Pulmonary artery endothelial cell (primary cell): ENCODE results near the gene NBDY. TPM values are rescaled to one million over a fixed set of nuclear protein-coding genes. Genes with fewer than 3 reads are reported as not detected.
"Not testable (repeated sequence)": the region's sequence is repeated elsewhere in the genome, so short reads cannot be mapped to it uniquely, and the experiment has no call there.

ENCODE experiments used
- DNase-seq: peaks from one replicate; pipeline ENCODE4 v3.0.0-alpha.2; 2011; ENCODE audit warnings: low read depth, low spot score
- total RNA-seq: library from RNA; depleted of rRNA; stranded (reverse); fragments of >200 nt; gene quantifications from 2 replicates; pipeline ENCODE4 v1.2.3, GENCODE V29; 2014

NBDY gene
- total RNA-seq, 1 donor from 2014 or later = 4.9 TPM

DNA sequence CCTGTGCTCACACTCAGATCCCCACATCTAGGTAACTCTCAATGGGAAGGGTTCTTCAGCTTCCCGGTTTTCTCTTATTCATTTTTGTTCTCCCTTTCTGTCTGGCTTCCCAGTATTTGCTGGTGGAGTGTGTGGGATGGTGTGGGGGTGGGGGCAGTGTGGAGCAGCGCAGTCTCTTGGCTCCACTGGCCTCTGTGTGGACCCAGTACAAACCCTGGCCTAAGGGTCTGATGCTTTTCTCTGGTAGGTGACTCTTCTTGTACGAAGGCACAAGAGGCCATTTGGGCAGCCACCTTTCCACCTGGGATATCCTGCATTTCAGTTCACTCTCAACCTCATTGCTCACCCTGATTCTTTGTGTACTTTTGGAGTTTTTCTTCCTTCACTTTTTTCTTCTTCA is 71.3 kb downstream of the NBDY start:
- no peak for DNase-seq

DNA sequence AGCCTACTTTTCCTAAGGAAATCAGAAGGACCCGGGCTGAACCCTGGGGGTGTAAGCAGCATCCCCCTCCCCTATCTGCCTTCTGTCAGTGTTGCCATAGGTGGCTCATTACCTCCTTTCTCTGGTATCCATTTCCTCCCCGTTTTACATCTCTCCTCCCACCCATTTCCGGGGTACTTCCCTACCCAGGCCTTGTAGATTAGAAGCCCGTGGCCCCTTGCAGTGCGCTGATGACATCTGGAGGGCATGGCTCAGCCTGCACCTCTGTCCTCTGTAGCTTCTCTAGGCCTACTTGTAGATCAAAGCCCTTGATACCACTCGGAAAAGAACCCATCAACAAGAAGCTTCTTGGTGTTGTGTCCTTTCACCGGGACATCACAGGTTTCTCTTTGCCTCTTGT is 71.8 kb downstream of the NBDY start:
- no peak for DNase-seq

DNA sequence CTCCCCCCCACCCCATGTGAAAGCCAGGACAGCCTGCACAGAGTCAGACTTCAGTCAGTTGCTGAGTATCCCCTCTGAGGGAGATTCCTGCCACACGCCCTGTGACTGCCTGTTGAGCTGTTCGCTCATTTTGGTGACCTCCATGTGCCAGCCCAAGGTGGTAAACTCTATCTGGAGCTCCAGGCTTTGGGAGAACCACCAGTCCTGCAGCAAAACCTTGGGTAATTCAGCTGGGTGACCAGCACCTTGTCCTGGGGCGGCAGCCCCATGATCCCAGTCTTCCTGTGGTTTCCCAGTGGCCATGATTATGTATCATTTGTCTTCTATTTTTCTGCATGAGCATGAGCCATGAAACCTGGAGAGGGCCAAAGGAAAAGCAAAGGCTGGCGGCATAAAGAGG is 73.4 kb downstream of the NBDY start:
- DNase-seq = no peak

DNA sequence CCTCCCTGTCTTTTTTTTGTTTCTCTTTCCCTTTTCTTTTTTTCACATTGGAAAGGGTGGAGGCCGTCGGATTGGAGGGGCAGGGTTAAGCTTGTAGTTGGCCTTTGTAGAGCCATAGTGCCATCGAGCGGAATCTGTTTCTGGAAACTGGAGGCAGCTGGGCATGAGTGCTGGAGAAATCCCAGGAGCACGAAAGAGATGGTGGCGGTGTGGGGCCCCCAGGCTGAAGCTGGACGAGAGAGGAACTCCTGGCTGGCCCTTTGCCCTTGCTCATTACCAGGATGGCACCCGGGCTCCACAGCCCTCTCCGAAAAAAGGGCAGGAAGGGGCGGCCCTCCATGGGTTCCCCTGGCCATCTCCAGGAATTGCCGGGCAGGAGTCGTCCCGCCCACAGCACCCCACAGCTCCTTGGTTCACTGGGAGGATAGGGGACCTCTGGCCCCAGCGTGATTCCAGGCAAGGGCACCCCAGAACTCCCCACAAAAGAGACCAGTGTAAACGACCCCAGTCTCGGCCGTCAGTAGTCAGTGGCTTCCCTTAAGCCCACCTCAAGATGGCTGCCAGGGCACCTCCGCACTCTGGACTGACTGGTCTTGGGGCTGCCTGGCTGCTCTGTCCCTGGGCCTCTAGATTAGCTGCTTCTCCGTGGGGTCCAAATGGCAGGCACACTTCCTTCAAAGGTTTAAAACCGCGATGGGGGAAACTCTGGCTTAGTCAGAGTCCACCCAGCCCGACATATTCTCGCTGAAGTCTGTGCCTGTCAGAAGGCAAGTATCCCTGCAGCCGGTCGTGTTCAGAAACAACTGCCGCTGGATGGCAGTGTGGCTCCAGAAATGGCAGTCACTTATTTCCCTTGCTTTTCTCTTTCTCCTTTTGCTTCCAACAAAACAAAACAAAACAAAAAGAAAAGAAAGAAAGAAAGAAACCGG is 74.1 kb downstream of the NBDY start:
- peak; percentile 69 for DNase-seq

DNA sequence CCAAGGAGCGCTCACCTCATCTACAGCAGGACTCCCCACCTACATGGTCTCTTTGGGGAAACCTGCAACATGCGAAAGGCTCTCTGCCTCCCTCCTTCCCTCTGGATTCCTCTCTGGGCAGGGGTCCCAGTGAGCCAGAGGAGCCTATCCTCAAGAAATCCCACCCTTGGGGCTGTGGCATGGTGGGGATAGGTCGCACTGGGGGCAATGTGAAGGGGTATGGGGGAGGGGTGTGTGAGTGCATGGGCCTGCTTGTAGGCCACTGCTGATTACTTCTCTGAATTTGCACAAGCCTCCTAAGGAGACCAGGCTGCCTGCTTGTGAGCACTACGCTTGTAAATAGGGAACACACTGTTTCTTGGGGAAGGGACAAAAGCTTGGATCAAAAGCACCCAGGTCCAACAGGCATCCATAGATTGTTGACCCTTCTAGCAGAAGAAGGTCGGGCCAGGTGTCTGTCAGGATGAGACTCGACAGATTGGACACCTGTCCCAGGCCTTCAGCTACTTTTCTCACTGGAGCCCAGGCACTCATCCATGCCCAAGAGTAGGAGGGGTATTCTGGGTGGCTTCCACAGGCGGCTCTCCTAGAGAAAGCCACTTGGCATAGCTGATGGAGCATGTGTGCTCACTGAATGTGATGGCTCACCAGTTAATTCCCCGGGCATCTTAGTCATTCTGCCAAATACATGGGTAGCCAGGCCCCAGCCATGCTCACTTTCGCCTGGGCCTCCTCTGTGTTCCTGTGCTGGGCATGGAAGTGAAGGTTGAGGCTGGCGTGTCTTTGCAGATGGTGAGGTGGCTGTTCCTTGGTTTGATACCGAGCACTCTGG is 75.0 kb downstream of the NBDY start:
- DNase-seq = no peak

DNA sequence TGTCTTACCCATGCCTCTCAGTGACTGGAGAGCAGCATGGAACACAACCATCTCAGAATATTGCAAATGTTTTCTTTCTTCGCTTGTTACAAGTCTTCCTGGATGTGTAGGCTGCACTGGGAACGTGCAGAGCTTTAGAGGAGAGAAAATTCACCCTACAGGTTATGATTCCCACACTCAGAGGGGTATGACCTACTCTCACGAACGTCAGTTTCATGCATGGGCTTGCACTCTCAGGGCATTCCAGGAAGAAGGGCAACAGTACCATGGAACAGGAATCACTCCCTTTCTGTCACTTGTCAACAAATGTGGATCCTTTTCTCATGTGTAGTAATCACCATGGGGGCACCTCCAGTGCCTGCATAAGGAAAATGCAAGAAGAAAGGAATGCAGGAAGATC is 75.8 kb downstream of the NBDY start:
- DNase-seq = no peak

DNA sequence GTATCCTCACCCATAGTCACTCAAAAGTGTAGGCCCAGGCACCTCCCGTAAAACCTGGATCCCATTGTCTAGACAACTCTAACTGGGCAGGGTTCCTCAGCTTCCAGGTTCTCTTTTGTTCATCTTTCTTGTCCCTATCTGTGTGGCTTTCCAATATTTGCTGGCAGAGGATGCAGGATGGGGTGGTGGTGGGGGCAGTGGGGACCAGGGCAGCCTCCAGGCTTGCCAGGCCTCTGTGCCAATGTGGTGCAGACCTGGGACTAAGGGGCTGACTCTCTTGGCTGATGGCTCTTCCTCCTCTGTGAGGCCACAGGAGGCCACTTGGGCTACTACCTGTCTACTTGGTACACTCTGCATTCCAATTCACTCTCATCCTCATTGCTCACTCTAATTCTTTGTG is 76.4 kb downstream of the NBDY start:
- DNase-seq = no peak

DNA sequence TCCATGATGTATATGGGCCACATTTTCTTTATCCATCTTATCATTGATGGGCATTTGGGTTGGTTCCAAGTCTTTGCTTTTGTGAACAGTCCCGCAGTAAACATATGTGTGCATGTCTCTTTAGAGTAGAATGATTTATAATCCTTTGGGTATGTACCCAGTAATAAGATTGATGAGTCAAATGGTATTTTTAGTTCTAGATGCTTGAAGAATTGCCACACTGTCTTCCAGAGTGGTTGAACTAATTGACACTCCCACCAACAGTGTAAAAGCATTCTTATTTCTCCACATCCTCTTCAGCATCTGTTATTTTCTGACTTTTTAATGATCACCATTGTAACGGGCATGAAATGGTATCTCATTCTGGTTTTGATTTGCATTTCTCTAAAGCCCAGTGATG is 77.1 kb downstream of the NBDY start:
- DNase-seq = not testable (repeated sequence)

DNA sequence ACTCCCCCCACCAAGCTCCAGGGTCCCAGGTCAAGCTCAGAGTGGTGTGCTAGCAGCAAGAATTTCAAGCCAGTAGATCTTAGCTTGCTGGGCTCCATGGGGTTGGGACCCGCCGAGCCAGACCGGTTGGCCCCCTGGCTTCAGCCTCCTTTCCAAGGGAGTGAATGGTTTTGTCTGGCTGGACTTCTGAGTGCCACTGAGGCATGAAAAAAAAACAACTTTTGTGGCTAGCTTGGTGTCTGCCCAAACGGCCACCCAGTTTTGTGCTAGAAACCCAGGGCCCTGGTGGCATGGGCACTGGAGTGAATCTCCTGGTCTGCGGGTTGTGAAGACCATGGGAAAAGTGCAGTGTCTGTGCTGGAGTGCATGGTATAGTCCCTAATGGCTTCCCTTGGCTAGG is 82.6 kb downstream of the NBDY start:
- no peak for DNase-seq

DNA sequence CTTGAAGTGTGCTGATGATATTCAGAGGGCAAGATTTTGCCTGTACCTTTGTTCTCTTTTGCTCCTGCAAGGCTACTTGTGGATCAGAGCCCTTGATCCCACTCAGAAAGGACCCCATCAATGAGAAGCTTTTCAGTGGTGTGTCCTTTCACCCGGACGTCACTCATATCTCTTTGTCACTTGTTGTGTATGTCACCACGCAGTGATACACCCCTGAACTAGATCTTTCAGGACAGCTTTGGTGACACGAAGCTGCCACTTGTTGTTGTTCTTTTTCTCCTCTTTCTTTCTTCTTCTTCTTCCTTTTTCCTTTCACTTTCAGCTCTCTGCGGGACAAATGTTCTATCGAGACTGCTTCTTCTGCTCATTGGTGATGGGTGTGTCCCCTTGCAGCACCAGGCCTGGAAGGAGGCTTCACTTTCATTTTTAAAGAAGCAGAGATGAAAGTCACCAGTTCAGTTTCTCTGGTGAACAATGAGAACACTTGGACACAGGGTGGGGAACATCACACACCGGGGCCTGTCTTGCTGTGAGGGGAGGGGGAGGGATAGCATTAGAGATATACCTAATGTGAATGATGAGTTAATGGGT is 83.6 kb downstream of the NBDY start:
- no peak for DNase-seq

DNA sequence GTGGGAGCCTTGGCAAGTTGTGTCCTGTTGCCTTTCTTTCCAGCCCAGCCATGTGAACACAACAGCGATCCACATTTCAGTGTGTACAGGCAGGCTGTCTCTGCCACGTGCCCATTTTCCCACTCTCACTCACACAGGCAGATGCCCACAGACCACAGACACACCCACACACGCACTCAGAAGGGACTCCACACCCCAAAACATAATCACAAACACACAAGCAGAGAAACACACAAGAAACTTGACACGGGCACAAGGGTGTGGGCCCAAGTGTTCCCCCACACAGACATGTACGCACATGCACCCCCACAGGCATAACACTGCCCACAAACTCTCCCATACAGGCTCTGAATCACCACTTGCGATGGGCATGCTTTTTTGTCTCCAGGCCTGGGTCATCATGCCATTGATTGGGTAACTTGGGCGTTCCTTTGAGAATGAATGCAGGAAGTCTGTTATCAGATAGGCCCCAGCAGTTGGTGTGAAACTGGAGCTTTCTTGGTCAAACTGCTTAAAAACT is 84.3 kb downstream of the NBDY start:
- no peak for DNase-seq

DNA sequence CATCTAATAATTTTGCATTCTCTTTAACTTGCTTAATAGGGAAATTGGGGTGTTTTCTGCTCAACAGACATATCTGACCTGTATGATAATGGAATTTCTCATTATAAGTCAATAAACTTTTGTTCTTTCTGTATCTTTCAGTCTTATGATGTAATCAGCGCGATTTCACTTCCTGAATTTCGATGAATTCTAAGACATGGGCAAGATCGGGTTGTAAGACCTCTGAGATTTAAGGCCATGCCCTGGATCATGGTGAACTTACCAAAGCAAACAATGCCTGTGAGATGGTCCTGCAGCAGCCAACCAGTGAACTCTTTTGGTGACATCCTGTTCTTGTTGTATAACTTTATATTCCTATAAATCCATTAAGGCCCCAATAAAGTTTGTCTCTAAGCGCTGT is 88.1 kb downstream of the NBDY start:
- DNase-seq = no peak

DNA sequence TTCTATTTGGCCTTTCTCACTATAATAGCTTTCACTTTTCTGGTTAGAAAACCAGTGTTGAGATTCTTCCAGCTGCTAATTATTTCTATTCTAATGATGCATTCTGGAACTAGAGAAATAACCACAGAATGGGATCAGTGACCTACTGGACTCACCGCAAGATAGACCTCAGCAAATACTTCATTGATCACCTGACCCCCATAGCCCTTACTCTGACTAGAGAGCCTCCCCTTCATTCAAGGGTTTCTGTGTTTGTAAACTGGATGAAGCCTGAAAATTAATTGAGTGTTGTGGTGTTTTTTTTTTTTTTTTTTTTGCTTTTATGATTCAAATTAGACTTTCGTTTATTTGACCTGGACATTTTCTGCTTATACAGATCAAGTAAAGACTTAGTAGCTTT is 97.0 kb downstream of the NBDY start:
- DNase-seq = no peak

DNA sequence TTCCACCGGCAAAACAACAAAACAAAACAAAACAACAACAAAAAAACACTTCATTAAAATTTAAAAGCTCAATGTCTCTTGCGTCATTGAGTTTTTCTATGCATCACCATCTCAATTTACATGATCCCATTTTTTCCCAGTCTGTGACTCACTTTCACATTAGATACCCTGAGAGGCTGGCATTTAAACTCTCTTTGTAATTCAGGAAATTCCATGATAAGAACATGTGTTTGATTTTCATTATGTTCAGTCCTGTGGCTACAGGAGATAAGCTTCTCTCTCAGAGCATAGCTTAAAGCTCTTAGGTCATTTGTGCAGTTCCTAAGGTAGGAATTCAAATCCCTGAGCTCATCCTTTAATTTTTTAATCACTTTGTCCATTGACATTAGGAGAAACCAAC is 104.6 kb downstream of the NBDY start:
- peak; percentile 4 for DNase-seq

DNA sequence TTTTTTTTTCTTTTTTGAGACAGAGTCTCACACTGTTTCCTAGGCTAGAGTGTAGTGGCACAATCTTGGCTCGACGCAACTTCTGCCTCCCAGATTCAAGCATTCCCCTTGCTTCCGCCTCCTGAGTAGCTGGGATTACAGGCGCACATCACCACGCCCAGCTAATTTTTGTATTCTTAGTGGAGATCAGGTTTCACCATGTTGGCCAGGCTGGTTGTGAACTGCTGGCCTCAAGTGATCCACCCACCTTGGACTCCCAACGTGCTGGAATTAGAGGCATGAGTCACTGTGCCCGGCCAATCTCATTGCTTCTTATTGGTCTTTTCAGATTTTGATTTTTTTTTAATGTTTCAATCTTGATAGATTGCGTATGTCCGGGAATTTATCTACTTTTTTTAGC is 124.4 kb downstream of the NBDY start:
- no peak for DNase-seq

DNA sequence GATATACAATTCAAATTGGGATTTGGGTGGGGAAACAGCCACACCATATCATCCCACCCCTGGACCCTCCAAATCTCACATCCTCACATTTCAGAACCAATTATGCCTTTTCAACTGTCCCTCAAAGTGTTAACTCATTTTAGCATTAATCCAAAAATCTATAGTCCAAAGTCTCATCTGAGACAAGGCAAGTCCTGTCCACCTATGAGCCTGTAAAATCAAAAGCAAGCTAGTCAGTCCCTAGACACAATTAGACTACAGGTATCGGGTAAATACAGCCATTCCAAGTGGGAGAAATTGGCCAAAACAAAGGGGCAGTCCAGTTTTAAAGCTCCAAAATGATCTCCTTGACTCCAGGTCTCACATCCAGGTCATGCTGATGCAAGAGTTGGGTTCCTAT is 128.0 kb downstream of the NBDY start:
- DNase-seq = no peak

DNA sequence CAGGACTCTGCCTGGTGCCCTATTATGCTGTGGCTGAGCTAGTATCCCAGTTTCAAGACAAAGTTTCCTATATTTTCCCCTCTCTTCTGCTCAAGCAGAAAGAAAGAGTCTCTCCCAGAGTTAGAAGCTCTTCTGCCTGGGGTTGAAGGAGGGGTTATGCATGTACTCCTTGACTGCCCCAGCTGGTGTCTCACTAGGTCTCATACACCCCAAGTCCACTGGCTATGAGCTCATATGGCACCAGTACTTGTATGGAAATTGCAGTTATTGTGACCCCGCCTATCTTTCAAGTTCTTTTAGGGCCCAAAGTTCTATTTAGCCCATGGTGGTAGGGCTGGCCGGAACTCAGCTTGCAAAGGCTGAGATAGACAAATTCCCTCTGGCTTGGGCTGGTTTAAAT is 131.8 kb downstream of the NBDY start:
- DNase-seq = no peak

Other genes starting within 250 kb of the NBDY start
- gene UBQLN2, start 165.6 kb upstream of the NBDY start, total RNA-seq = 4.0 and 6.0 TPM in 2 replicates